ENCODE measurements around the gene DCAF7. TPM values are rescaled to one million over a fixed set of nuclear protein-coding genes. Genes with fewer than 3 reads are reported as not detected.

DCAF7 gene
- total RNA-seq, 1 experiment from 2014 or later: 144 TPM

DNA sequence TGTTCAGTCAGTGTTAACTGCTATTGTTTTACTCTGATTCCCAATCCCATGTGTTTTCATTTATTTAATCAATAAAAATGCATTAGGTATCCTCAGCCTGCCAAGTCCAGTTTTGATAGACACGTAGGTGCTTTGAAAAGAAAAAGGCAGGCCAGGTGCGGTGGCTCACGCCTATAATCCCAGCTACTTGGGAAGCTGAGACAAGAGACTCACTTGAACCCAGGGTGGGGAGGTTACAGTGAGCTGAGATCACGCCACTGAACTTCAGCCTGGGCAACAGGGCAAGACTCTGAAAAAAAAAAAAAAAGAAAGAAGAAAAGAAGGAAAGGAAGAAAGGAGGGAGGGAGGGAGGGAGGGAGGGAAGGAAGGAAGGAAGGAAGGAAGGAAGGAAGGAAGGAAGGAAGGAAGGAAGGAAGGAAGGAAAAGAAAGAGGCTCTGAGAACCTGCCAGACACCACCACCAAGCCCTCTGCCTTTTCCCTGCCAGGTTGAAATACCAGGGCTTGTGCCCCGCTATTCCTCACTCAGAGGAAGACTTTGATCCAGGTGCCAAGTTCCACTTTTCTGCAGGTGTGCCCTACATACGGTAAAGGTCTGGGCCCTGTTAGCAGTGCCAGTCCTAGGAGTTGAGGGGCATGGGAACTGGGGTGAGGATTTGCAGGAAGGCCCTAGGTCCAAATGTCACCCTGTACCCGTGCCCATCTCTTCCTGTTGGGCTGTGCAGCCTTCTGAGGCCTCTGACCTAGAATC lies 37.2 kb upstream of the DCAF7 start:
- Histone ChIP-seq H2AFZ (ENCODE audit: low read depth, low read length, poor library complexity, severe bottlenecking) (no peak overlapping the region), H3K9ac (ENCODE audit: low read length) (no peak overlapping the region), H3K4me2 (ENCODE audit: low read length) (no peak overlapping the region), H3K4me1 (ENCODE audit: control insufficient read depth in 1 of 2, insufficient read depth in 2 of 2, low read length in 2 of 2) (peaks cover 13 to 18% of the 10 kb centered on the region in 2 experiments), H3K9me3 (ENCODE audit: control insufficient read depth in 1 of 2, insufficient read depth in 1 of 2, low read depth in 1 of 2, low read length in 2 of 2) (no peaks in the 10 kb centered on the region), H3K9me2 (ENCODE audit: insufficient read depth) (no peaks in the 10 kb centered on the region), H3K36me3 (ENCODE audit: control insufficient read depth in 1 of 2, insufficient read depth in 2 of 2, low read length in 2 of 2) (no peaks in the 10 kb centered on the region), H3K4me3 (replicated peaks in 1 of 2; ENCODE audit: low read depth in 1 of 2, low read length in 2 of 2) (no peak overlapping the region), H3K79me2 (ENCODE audit: insufficient read depth, low read length) (no peaks in the 10 kb centered on the region), H4K20me1 (ENCODE audit: insufficient read depth) (no peaks in the 10 kb centered on the region), H3K27me3 (ENCODE audit: insufficient read depth, low read length) (peaks cover 3% of the 10 kb centered on the region), H3K27ac (ENCODE audit: low read depth, low read length) (no peak overlapping the region)
- ChIA-PET RAD21 (ENCODE audit: low non-redundant PET in 1 of 2, low total read pairs in 2 of 2, uncharacterized antibody in 2 of 2, unreplicated experiment in 2 of 2) (no interaction called here), CTCF (no interaction called here), POLR2A (no interaction called here)
- intact Hi-C loops (cut with micrococcal nuclease): no loop called here
- no peak for DNase-seq (ENCODE audit: low read depth, low spot score)
- no peak for TF ChIP-seq SIN3A (IDR thresholded peaks at IDR 0.05; ENCODE audit: low read depth)
- no peak for TF ChIP-seq CEBPB (IDR thresholded peaks at IDR 0.05; ENCODE audit: low read depth)
- no peak for TF ChIP-seq YY1 (IDR thresholded peaks at IDR 0.05; ENCODE audit: extremely low read depth, insufficient replicate concordance, low read depth, low read length)
- TF ChIP-seq, protein P1, sequence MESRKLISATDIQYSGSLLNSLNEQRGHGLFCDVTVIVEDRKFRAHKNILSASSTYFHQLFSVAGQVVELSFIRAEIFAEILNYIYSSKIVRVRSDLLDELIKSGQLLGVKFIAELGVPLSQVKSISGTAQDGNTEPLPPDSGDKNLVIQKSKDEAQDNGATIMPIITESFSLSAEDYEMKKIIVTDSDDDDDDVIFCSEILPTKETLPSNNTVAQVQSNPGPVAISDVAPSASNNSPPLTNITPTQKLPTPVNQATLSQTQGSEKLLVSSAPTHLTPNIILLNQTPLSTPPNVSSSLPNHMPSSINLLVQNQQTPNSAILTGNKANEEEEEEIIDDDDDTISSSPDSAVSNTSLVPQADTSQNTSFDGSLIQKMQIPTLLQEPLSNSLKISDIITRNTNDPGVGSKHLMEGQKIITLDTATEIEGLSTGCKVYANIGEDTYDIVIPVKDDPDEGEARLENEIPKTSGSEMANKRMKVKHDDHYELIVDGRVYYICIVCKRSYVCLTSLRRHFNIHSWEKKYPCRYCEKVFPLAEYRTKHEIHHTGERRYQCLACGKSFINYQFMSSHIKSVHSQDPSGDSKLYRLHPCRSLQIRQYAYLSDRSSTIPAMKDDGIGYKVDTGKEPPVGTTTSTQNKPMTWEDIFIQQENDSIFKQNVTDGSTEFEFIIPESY (IDR thresholded peaks at IDR 0.05; ENCODE audit: extremely low read depth, insufficient replicate concordance, low read length): no peak
- TF ChIP-seq TCF7L2 (IDR thresholded peaks at IDR 0.05; ENCODE audit: borderline replicate concordance, extremely low read depth, insufficient read depth, insufficient read length): no peak
- TF ChIP-seq ELF1 (IDR thresholded peaks at IDR 0.05; ENCODE audit: borderline replicate concordance, low read depth): no peak
- TF ChIP-seq EGR1 (IDR thresholded peaks at IDR 0.05; ENCODE audit: low read depth): no peak
- no peak for TF ChIP-seq ZNF274 (IDR thresholded peaks at IDR 0.05; ENCODE audit: low read depth, low read length)
- no peak for TF ChIP-seq EZH2phosphoT487 (IDR thresholded peaks at IDR 0.05; ENCODE audit: borderline replicate concordance)
- no peak for TF ChIP-seq JUND (IDR thresholded peaks at IDR 0.05)
- TF ChIP-seq SP1 (IDR thresholded peaks at IDR 0.05; ENCODE audit: low read depth): no peak
- TF ChIP-seq, protein P2, sequence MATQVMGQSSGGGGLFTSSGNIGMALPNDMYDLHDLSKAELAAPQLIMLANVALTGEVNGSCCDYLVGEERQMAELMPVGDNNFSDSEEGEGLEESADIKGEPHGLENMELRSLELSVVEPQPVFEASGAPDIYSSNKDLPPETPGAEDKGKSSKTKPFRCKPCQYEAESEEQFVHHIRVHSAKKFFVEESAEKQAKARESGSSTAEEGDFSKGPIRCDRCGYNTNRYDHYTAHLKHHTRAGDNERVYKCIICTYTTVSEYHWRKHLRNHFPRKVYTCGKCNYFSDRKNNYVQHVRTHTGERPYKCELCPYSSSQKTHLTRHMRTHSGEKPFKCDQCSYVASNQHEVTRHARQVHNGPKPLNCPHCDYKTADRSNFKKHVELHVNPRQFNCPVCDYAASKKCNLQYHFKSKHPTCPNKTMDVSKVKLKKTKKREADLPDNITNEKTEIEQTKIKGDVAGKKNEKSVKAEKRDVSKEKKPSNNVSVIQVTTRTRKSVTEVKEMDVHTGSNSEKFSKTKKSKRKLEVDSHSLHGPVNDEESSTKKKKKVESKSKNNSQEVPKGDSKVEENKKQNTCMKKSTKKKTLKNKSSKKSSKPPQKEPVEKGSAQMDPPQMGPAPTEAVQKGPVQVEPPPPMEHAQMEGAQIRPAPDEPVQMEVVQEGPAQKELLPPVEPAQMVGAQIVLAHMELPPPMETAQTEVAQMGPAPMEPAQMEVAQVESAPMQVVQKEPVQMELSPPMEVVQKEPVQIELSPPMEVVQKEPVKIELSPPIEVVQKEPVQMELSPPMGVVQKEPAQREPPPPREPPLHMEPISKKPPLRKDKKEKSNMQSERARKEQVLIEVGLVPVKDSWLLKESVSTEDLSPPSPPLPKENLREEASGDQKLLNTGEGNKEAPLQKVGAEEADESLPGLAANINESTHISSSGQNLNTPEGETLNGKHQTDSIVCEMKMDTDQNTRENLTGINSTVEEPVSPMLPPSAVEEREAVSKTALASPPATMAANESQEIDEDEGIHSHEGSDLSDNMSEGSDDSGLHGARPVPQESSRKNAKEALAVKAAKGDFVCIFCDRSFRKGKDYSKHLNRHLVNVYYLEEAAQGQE (IDR thresholded peaks at IDR 0.05; ENCODE audit: low read depth): no peak
- no peak for TF ChIP-seq POLR2A (IDR thresholded peaks at IDR 0.05; ENCODE audit: borderline replicate concordance, extremely low read depth, insufficient read depth, insufficient read length)
- TF ChIP-seq, protein P3, sequence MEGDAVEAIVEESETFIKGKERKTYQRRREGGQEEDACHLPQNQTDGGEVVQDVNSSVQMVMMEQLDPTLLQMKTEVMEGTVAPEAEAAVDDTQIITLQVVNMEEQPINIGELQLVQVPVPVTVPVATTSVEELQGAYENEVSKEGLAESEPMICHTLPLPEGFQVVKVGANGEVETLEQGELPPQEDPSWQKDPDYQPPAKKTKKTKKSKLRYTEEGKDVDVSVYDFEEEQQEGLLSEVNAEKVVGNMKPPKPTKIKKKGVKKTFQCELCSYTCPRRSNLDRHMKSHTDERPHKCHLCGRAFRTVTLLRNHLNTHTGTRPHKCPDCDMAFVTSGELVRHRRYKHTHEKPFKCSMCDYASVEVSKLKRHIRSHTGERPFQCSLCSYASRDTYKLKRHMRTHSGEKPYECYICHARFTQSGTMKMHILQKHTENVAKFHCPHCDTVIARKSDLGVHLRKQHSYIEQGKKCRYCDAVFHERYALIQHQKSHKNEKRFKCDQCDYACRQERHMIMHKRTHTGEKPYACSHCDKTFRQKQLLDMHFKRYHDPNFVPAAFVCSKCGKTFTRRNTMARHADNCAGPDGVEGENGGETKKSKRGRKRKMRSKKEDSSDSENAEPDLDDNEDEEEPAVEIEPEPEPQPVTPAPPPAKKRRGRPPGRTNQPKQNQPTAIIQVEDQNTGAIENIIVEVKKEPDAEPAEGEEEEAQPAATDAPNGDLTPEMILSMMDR (IDR thresholded peaks at IDR 0.05 in 2 of 3, conservative IDR thresholded peaks at IDR 0.05 in 1 of 3; ENCODE audit: borderline replicate concordance in 1 of 3, insufficient read depth in 1 of 3, low read depth in 2 of 3, low read length in 2 of 3): no peak
- TF ChIP-seq EZH2 (IDR thresholded peaks at IDR 0.05): no peak
- TF ChIP-seq, protein P4, sequence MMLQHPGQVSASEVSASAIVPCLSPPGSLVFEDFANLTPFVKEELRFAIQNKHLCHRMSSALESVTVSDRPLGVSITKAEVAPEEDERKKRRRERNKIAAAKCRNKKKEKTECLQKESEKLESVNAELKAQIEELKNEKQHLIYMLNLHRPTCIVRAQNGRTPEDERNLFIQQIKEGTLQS (IDR thresholded peaks at IDR 0.05): no peak
- TF ChIP-seq RAD21 (IDR thresholded peaks at IDR 0.05; ENCODE audit: low read depth): no peak
- no TSS peak for BruUV-seq (replicated peaks)
- no peak for ATAC-seq
